NCI-H2029 (cell line): ENCODE data around the gene TNC.
A peak's percentile ranks its signal among the peaks of the same experiment; 100 is the strongest.
"Not testable (repeated sequence)": the region's sequence is repeated elsewhere in the genome, so short reads cannot be mapped to it uniquely, and the experiment has no call there.

Source experiments
- DNase-seq: peaks from one replicate; lab custom pipeline; 2025; lab: John Stamatoyannopoulos, UW

TNC gene

DNA sequence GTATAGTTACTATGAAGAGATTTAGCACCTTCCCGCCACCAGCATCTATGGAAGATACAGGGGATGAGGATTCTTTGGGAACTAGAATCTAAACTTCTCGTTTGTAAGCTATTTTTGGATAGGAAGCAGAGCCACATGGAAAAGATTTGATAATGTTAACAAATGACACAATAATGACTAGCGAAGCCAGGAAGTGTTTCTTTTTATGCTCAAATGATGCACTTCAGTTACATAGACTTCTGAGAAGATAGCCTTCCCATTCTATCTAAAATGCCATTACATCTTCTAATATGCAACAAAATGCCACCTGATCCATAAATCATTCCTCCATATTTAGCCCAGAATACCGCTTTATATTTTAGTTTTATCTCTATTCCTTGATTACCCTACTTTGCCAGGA is 17.0 kb upstream of the TNC start:
- DNase-seq: no peak

DNA sequence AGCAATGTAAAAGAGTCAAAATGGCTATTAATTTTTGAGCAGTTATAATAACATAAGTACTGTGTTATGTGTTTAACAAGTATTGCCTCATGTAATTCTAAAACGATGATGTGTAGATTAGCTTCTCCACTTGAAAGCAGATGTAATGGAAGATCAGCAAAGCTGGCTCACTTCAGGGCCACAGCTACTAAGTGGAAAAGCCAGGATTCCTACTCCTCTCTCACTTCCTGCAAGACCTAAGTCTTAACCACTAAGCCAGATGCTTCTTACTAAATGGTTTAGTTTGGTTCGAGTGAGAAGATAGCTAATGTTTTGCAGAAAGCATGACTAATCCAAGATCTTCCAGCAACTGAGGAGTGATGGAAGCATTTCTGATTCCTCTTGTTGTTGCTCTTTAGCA is 15.7 kb upstream of the TNC start:
- DNase-seq: no peak

DNA sequence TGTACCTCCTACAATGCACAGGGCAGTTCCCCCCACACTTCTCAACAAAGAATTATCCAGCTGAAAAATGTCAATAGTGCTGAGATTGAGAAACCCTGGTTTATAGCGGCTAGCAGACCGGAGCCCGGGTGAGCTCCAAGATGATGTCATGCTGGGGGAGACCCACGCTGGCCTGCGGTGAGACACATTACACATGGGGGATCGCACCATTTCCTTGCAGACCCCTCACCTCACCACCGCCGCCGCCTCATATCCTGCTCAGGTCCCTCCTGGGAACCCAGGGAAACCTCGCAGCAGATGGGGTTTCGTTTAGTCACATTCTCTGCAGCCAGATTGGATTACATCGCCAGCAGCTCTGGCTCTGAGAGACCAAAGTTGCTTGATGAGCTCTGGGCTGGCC is 14.7 kb upstream of the TNC start:
- no peak for DNase-seq

DNA sequence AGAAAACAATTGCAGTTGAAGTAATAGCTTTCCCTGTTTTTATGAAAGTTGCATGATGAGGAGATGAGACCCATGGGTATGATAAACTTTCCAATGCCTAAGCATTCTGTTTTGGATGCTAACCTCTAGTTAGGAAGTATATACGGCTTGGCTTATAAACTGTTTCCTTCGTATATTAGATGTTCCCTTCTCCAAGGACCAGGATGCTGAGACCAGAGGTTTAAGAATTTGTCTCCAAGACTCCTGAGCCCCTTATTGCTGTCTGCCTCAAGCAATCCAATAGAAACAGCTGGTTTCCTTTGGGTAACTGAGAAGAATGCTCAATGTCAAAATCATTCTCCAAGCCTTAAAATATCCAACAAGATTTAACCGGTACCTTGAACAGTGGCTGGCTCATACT is 12.2 kb upstream of the TNC start:
- no peak for DNase-seq

DNA sequence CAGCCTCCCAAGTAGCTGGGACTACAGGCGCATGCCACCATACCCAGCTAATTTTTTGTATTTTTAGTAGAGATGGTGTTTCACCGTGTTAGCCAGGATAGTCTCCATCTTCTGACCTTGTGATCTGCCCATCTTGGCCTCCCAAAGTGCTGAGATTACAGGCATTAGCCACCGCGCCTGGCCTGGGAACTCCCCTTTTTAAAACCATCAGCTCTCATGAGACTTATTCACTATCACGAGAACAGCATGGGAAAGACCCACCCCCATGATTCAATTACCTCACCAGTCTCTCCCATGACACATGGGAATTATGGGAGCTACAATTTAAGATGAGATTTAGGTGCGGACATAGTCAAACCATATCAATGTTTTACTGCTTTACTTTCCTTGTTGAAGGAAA is 10.8 kb upstream of the TNC start:
- not testable (repeated sequence) for DNase-seq

DNA sequence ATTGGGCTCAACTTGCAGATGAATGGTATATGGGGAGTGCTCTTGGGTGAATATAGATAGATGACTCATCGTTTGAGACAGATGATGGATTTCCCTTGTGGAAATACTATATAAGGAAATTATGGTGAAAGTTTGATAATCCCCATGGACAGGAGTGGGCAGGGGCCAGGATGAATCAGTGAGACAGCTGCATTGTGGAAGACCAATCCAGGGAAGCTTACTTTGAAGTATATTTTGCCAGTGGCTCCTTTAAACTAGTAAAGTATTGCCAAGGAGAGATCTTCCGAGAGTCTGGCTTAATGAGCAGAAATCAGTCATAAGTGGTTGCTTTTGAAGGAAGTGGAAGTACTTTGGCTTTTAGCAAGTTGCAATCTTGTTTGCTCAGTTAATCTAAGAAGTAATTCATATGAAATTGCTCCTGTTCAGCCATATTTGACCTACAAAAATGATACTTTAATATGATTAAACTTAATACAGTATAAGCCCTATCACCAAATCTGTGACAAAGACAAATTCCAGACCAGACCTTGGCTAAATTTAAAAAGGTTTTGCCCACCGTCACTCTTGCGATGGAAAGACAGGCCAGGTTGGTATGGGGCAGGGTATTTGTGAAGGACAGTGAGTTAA is 9.3 kb upstream of the TNC start:
- DNase-seq: no peak

DNA sequence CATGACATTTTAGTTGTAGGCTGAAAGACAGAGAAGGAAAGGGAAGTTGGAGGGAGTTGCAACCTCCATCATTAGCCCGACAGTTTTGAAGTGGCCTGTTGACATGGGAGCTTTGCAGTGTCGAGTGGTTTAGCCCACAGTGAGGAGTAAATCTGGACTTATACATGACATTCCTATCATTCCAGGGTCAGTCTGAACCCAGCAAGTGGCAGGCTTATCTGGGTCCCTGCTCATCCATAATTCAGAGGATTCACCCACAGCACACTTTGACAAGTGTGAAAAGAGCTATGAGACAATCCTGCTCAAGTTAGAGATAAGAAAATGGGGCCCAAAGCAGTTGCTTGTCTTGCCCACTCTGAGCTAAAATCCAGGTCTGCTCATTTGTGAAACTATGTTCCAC is 8.4 kb upstream of the TNC start:
- DNase-seq: no peak

DNA sequence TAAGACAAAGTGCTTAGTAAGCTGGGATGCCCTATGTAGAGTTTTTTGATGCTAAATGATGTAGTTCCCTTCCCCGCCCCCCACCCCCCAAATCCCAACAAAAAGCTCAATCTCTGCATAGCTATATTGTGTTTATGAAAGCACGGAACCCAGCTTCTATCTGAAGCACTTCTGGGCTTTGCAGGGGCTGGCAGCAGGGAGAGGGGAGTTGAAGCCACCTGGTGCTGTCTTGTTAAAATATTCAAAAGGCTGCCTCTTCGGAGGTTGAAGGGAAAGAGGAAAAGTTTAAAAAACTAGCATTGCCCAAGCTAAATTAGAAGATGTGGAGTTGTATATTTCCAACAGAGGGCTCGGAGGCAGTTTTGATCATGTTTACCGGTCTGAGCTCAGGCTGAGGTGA is 5.0 kb upstream of the TNC start:
- DNase-seq: no peak

DNA sequence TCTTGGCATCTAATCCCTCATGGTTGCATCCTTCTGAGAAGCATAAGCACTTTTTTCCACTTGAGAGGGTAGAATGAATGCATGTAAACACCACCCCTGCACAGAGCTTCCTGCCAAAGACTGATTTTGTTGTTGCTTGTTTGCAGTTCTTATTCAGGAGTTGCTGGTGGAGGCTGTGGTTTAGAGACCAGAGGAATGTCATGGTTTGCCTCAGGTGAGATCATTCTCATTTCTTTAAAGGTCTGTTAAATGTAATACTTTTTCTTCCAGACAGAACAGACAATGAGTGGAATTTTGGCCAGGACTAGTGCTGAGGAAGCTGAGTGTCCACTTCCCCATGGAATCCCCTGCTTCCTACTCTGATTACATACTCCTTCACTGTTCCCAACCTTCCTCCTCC is 3.2 kb upstream of the TNC start:
- DNase-seq: no peak

DNA sequence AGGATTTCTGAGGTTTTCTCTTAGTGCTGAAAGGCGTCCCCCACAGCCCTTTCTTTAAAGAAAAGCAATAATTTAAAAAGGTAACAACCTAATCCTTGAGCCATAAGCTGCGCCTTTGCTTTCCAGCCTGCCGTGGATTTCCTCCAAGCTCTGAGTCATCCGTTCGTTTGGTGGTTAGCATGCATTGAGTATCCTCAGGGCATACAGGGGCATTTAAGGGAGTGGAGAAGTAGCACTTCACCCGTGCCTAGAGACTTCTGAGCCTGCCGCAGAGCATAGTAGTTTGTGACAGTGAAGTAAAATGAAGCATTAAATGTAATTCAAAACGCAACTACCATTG is 892 bp upstream of the TNC start:
- peak; percentile 45 for DNase-seq

DNA sequence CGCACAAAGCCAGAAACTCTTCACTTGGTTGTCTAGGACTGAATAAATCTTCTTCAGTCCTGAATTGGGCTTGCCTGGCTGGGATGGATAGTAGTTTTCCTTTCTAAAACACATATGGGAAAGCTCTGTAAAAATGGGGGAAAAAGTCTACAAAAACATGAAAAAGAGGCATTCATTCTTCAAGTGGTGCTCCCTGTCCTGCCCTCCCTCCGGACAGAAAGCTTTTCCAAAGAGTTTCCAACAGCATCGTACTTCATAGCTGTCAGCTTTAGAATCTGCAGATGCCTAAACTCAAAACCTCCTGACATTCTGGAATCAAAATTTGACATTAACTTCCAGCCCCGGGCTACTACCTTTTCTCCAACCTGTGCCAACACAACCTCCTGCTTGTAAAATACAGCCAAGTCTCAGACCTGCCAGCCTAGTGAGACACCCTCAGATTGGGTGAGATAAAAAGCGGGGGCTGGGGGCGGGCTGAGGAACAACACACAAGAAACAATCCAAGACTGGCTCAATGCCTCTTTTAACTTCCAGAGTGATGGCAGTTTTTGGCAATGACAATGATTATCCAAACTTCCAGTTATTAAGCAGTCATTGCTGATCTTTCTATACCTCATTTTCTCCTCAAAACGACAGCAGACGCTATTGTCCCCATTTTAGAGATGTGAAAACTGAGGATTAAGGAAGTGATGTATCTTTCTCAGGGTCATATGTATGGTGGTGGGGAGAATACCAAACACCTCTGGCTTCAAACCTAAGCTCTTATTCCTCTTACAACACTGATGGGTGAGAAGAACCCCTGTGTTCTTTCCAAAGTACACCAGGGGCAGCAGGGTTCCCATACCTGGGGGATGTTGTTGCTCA is 1.3 kb downstream of the TNC start:
- DNase-seq: no peak

DNA sequence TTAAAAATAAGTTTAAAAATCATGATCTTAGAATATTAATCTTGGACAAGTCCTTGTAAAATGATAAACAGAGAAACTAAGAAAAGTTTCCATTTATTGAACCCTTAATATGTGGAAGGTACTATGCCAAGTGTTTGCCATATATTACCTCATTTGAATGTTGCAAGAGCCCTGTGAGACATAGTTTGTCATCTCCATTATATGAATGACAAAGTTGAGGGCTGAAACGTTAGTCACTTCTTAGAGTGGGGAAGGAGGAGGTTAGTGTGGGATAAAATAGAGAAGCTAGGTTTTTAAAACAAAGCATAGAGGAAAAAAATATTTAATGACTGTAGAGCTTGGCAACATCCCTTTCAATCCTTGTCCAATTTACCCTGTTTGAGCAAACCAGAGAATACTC is 2.0 kb downstream of the TNC start:
- DNase-seq: no peak

DNA sequence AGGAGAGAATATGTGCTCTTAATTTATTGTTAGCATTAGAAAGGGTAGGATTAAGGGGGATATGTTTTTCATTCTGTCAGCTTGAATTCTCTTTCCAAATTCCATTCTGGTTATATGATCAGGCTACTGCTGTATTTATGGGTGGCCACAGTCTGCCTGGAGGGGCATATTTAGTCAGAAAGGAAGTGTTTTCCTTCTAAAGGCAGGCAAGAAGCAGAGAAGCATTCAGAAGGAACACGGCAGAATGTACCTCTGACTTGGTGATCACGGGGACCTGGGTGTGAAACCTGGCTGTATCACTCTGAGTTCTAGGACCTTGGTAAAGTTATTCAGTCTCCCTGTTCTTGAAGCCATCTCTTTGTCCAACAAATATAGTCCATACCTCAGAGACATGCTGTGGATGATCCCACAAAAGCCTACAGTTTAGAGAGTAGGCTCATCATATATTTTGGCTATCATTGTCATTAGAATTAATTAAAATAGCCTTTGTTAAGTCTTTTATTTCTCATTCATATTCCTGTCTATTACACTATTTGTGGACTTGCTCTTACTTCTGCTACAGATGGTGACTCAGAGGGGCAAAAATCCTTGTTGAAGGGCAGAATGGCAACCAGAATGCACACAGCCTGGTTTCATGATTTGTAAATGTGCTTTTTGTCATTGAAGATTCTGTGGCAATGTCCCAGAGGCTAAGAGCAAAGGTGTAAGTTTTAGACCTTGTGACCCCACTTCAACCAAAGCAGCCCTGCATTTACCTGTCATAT is 2.7 kb downstream of the TNC start:
- no peak for DNase-seq

DNA sequence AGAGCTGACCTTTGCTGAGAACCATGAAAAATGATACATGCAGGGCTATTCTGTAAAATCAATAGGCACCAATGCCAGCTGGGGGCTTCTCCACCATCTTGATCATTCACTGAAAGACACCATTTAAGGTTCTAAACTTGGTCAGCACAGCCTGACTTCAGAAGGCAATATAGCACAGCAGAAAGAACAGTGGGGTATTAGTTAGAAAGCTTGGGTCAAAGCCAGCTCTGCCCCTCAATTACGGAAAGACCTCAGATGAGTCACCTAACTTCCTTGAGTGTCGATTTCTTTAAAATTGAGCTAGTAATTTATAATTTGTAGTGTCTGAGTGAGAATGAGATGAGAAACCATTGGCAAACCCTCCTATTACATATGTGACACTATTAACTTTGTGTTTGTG is 3.4 kb downstream of the TNC start:
- no peak for DNase-seq

DNA sequence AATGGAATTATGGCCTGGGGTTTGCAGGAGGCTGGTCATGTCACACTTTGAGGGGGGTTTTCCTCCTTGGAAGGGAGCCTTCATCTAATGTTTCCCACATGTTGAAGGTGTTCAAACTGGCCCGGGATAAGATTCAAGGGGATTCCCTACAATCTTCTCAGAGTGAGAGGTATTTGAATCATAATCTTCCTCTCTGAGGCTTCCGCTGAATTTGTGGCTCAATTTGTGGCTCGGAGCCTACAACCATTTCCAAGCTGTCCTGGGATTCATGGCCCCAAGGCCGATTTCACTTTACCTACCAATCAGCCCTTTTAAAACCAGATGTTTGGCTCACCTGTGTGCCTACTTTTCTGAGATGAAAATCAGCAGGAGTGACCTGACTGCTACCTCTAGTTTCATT is 3.9 kb downstream of the TNC start:
- DNase-seq: no peak

DNA sequence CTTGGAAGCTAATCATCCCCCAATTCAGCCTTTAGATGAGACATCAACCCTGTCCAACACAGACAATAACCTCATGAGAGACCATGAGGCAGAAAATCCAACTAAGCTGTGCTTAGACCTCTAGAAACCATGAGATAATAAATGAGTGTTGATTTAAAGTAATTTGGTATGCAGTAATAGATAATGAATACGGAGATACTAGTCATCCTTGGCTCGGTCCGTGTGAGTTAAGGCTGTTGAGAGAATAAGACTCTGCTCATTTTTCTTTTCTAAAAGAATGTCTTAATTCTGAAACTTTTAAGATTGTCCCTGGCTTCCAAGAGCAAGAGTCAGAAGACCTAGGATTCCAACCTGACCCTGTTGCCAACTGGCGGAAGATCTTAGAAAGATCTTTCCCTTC is 6.1 kb downstream of the TNC start:
- no peak for DNase-seq

DNA sequence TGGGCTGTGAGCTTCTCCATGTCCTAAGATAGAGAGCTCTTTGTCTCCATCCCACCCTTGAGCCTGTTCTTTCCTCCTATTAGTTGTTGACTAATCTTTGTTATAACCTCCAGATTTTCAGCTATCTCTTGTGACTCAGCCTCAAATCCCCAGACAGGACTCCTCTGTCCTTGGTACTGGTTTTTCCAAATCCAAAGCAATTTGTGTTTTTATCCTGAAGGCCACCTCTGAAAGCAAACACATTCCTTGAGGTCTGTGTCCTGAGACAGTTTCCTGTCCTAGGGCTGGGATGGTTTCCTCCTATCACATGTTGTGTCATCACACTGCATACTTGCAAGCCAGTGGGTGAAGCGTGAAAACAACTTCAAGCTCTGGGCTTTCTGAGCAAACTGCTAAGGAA is 8.5 kb downstream of the TNC start:
- DNase-seq: no peak

DNA sequence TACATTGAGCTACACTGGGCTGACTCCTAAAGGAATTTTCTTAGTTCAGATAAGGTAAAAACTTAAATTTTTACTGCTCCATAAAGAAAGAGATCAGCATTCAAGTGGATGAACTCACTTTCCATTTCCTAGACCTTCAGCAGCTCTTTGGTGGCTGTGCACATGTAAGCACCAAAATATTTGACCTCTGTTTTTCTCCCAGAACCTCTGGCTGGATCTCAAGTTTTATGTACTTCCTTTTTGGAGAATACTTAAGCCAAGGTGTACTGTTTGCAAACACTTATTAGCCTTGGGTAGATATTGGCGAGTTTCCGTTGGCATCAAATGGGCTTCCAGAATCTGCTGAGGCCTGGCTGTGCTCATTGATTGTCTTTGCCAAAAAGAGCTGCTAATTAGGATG is 10.3 kb downstream of the TNC start:
- DNase-seq: no peak

DNA sequence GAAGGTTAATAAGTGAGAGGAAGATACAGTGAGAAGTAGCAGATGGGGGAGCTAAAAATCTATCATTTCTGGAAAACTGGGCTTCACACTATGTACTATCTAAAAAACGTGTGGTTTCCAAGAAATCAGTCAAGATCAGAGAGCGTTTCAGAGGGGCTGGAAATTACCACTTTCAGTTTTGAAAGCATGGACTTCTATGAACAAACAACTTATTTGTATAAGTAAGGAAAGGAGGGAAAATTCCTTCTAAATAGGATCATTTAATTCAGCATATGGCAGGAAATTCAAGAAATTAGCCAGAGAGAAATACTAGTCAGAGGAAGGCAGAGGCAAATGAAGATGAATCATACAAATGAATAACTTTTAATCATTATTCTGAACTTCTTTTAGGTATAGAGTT is 11.3 kb downstream of the TNC start:
- DNase-seq: no peak

DNA sequence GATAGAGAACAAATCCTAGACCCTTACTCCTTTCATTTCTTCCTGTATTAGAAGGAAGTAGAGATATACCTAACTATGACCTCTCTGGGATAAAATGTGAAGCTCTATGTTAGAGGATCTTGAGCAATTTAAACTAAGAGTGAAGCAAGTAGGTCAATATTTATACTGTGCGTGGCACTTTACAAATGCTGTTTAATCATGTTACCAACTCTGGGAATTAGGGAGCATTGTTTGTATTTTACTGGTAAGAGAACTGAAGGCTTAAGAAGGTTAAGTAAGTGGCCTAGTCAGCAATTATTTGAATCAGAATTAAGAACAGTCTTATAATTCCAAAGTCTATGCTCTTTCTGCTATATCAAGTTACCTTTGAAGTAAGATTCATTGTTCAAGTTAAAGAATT is 12.0 kb downstream of the TNC start:
- DNase-seq: no peak

DNA sequence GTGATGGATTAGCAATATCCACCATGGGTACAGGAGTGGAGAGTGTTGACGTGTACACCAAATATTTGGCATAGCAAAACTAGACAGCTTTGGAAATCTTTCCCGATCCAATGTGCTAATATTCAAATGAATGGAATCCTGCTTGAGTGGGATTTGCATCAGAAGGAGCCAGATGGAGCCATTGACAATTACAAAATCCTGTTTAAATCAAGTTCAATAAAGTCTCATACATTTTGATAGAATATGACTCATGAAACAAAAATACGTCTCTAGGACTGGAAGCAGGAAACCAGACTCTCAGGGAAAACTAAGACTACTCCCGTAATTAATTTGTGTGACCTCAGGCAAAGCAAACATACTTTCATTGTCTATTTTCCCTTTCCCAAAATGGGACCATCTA is 13.0 kb downstream of the TNC start:
- DNase-seq: no peak

DNA sequence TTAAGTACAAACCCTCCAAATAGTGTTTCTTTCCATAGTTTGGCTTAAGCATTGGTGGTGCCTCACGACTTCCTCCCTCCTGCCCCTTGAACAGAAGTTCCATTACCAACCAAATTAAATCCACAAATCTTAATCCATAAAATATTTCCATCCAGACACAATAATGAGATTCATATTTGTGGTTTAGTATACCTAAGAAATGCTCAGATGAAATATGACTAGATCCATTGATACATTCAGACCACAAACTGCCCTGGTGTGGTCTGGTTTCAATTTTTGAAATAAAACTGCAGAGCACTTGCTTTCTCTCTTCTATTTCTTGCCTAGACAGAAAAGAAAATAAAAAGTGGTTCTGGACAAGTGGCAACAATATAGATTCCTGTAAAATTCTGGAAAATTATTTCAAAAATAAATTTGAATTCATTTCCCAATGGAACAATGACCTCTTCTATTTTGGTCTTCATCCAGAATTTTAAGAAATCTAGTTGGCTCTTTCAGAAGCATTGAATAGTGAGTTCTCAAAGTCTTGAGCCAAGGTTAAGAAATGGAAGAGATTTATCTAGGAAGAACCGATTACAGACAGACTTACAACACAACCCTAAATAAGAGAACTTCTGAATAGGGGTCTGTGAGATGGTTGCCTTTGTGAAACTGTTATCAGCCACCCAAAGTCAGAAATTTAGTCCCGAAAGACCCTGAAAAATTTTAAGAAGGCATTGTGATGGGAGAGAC is 14.0 kb downstream of the TNC start:
- DNase-seq: no peak

DNA sequence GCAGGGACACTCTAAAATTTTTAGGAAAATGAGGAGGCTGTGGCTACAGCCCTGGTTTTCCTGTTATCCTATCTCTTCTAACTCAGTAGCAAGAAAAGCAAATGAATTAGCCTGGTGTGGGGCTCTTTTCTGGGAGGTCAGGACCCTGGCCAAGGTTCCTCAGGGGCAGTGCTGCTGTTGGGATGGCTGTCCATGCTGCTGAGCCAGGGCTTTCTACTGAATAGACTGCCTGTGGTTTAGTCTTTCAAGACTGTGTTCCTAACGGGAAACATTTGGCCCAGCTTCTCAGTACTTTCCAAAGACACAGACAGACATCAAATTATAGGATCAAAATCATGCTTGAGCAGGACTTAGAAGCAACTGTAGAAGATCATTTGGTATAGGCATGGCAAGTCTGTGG is 18.1 kb downstream of the TNC start:
- no peak for DNase-seq
